Mesenchymal stem cell (in vitro differentiated cells and primary cell): ENCODE measurements around the gene ANO7. TPM values are rescaled to one million over a fixed set of nuclear protein-coding genes. Genes with fewer than 3 reads are reported as not detected.

Experiments
- DNase-seq: peaks from one replicate; pipeline ENCODE4 v3.0.0-alpha.2; 2013
- H2AFZ ChIP-seq: one replicate; pipeline ENCODE4 v1.6.1; 2013; ENCODE audit warnings: low read depth, mild to moderate bottlenecking, control low read depth, inconsistent platforms, low read length, moderate library complexity
- H2AK5ac ChIP-seq: 2 replicates; pipeline ENCODE4 v1.6.1; 2013; ENCODE audit warnings: low read length, moderate library complexity, mild to moderate bottlenecking, inconsistent platforms; ENCODE audit not compliant: severe bottlenecking
- H2BK120ac ChIP-seq: one replicate; pipeline ENCODE4 v1.6.1; 2013; ENCODE audit warnings: low read depth, mild to moderate bottlenecking, inconsistent platforms, low read length, moderate library complexity
- H2BK12ac ChIP-seq, 2 experiments: one replicate each; pipeline ENCODE4 v1.6.1; 2013; ENCODE audit warnings: inconsistent platforms in 2 of 2, low read length in 2 of 2, mild to moderate bottlenecking in 2 of 2, moderate library complexity in 2 of 2, control low read depth in 1 of 2
- H2BK15ac ChIP-seq: one replicate; pipeline ENCODE4 v1.6.1; 2013; ENCODE audit warnings: mild to moderate bottlenecking, low read depth, inconsistent platforms; ENCODE audit not compliant: poor library complexity, severe bottlenecking
- H2BK5ac ChIP-seq: 2 replicates; pipeline ENCODE4 v1.6.1; 2013; ENCODE audit warnings: low read depth, mild to moderate bottlenecking, low read length, control low read depth, inconsistent platforms; ENCODE audit not compliant: poor library complexity, severe bottlenecking
- H3K14ac ChIP-seq, 2 experiments: one replicate each; pipeline ENCODE4 v1.6.1; 2013; ENCODE audit warnings: inconsistent platforms in 2 of 2, low read length in 2 of 2, control low read depth in 1 of 2, mild to moderate bottlenecking in 1 of 2, moderate library complexity in 1 of 2
- H3K18ac ChIP-seq, 2 experiments: one replicate each; pipeline ENCODE4 v1.6.1; 2013; ENCODE audit warnings: inconsistent platforms in 2 of 2, low read length in 2 of 2, control low read depth in 1 of 2, low read depth in 1 of 2, mild to moderate bottlenecking in 1 of 2
- H3K23ac ChIP-seq, 2 experiments: one replicate each; pipeline ENCODE4 v1.6.1; 2013; ENCODE audit warnings: inconsistent platforms in 2 of 2, low read length in 2 of 2, mild to moderate bottlenecking in 2 of 2, moderate library complexity in 2 of 2, control low read depth in 1 of 2
- H3K27ac ChIP-seq: 2 replicates; pipeline ENCODE4 v1.5.1; 2013; ENCODE audit warnings: mild to moderate bottlenecking, moderate library complexity, low read length, control low read depth, inconsistent platforms; ENCODE audit not compliant: poor library complexity, severe bottlenecking
- H3K27me3 ChIP-seq, 2 experiments: 2 replicates each; pipeline versions ENCODE4 v1.6.1 to v1.7.0; 2013; ENCODE audit warnings: low read length in 2 of 2, mild to moderate bottlenecking in 2 of 2, moderate library complexity in 2 of 2, control low read depth in 1 of 2, inconsistent platforms in 1 of 2; ENCODE audit not compliant: control insufficient read depth in 1 of 2, insufficient read depth in 1 of 2
- H3K36me3 ChIP-seq, 2 experiments: 2 replicates each; pipeline versions ENCODE4 v1.6.1 to v1.7.0; 2013; ENCODE audit warnings: low read length in 2 of 2, control low read depth in 1 of 2, inconsistent platforms in 1 of 2, low read depth in 1 of 2, mild to moderate bottlenecking in 1 of 2; ENCODE audit not compliant: insufficient read depth in 2 of 2, control insufficient read depth in 1 of 2
- H3K4ac ChIP-seq, 2 experiments: one replicate each; pipeline ENCODE4 v1.6.1; 2013; ENCODE audit warnings: inconsistent platforms in 2 of 2, low read length in 2 of 2, mild to moderate bottlenecking in 2 of 2, moderate library complexity in 2 of 2, control low read depth in 1 of 2, low read depth in 1 of 2
- H3K4me1 ChIP-seq: 2 replicates; pipeline ENCODE4 v1.6.1; 2013; ENCODE audit warnings: low read depth, low read length, control low read depth; ENCODE audit not compliant: control insufficient read depth, insufficient read depth
- H3K4me2 ChIP-seq: 2 replicates; pipeline ENCODE4 v1.6.1; 2013; ENCODE audit warnings: low read length, mild to moderate bottlenecking, inconsistent platforms; ENCODE audit not compliant: poor library complexity, severe bottlenecking
- H3K4me3 ChIP-seq, 2 experiments: 2 replicates each; pipeline versions ENCODE4 v1.5.1 to v1.7.0; 2013; ENCODE audit warnings: low read length in 2 of 2, mild to moderate bottlenecking in 2 of 2, control low read depth in 1 of 2, low read depth in 1 of 2; ENCODE audit not compliant: insufficient read depth in 1 of 2
- H3K79me1 ChIP-seq: replicated peaks from 2 replicates; pipeline ENCODE4 v1.6.1; 2013; ENCODE audit warnings: mild to moderate bottlenecking, control low read depth, low read length, inconsistent platforms; ENCODE audit not compliant: poor library complexity, severe bottlenecking
- H3K9ac ChIP-seq: 2 replicates; pipeline ENCODE4 v1.7.0; 2013; ENCODE audit warnings: mild to moderate bottlenecking, low read length, moderate library complexity
- H3K9me3 ChIP-seq: 2 replicates; pipeline ENCODE4 v1.7.0; 2013; ENCODE audit warnings: mild to moderate bottlenecking, low read length; ENCODE audit not compliant: control insufficient read depth
- H4K8ac ChIP-seq: one replicate; pipeline ENCODE4 v1.6.1; 2013; ENCODE audit warnings: inconsistent platforms, mild to moderate bottlenecking, low read length, moderate library complexity
- H4K91ac ChIP-seq: one replicate; pipeline ENCODE4 v1.6.1; 2013; ENCODE audit warnings: mild to moderate bottlenecking, low read length, inconsistent platforms
- WGBS: methylation state at CpG from one replicate; pipeline ENCODE4 v1.1.7; 2013; ENCODE audit warnings: mixed read lengths; 5-methylcytosine and 5-hydroxymethylcytosine counted together
- polyA plus RNA-seq, 2 experiments: library from polyadenylated mRNA; stranded (reverse); fragments of 200-250 nt; gene quantifications; one replicate each; pipeline ENCODE4 v1.2.3, GENCODE V29; 2013

The ANO7 gene, protein sequence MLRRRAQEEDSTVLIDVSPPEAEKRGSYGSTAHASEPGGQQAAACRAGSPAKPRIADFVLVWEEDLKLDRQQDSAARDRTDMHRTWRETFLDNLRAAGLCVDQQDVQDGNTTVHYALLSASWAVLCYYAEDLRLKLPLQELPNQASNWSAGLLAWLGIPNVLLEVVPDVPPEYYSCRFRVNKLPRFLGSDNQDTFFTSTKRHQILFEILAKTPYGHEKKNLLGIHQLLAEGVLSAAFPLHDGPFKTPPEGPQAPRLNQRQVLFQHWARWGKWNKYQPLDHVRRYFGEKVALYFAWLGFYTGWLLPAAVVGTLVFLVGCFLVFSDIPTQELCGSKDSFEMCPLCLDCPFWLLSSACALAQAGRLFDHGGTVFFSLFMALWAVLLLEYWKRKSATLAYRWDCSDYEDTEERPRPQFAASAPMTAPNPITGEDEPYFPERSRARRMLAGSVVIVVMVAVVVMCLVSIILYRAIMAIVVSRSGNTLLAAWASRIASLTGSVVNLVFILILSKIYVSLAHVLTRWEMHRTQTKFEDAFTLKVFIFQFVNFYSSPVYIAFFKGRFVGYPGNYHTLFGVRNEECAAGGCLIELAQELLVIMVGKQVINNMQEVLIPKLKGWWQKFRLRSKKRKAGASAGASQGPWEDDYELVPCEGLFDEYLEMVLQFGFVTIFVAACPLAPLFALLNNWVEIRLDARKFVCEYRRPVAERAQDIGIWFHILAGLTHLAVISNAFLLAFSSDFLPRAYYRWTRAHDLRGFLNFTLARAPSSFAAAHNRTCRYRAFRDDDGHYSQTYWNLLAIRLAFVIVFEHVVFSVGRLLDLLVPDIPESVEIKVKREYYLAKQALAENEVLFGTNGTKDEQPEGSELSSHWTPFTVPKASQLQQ
- polyA plus RNA-seq (2013, experiment 1 of 2), result 1.5 TPM
- 1.4 TPM for polyA plus RNA-seq (2013, experiment 2 of 2)

GRCh38 chr2:241188361-241189092, at the start of gene ANO7:
Gene ANO7, plus strand, starts transcription at chr2:241188677. Its CDS starts 1,387 bp downstream, at chr2:241190064.
- H3K14ac ChIP-seq, result peak within 1 kb of the TSS in 1 of 2 experiments; percentile 20

GRCh38 chr2:241139531-241140444, 48.7 kb upstream of the ANO7 start:
- no peak overlapping the region for H4K8ac ChIP-seq
- H2AFZ ChIP-seq, result no peak overlapping the region
- H3K4me1 ChIP-seq, result no peaks in the 10 kb centered on the region
- H3K14ac ChIP-seq, result no peak overlapping the region
- no peak overlapping the region for H3K4ac ChIP-seq
- no peaks in the 10 kb centered on the region for H3K9me3 ChIP-seq
- no peak overlapping the region for H2AK5ac ChIP-seq
- no peak for DNase-seq
- H3K36me3 ChIP-seq, result peaks cover 22 to 31% of the 10 kb centered on the region in 2 experiments
- no peak overlapping the region for H3K23ac ChIP-seq
- H4K91ac ChIP-seq, result no peak overlapping the region
- no peak overlapping the region for H2BK12ac ChIP-seq
- no peak overlapping the region for H3K4me2 ChIP-seq
- H2BK15ac ChIP-seq, result no peak overlapping the region
- no peak overlapping the region for H3K9ac ChIP-seq
- no peak overlapping the region for H3K18ac ChIP-seq
- peaks cover 7% of the 10 kb centered on the region for H3K79me1 ChIP-seq
- H3K27me3 ChIP-seq, result no peaks in the 10 kb centered on the region
- H3K4me3 ChIP-seq, result no peak overlapping the region
- 95% methylated on average over 24 of the region's 24 CpGs for WGBS
- no peak overlapping the region for H2BK120ac ChIP-seq
- no peak overlapping the region for H2BK5ac ChIP-seq
- no peak overlapping the region for H3K27ac ChIP-seq

More at GRCh38 chr2:241188361-241189092, at the start of gene ANO7:
- Histone ChIP-seq H2BK12ac (no peak within 1 kb of the TSS), H2BK5ac (no peak within 1 kb of the TSS), H3K36me3 (peaks cover 0 to 3% of the 10 kb centered on the region in 2 experiments), H3K4me1 (peaks cover 3% of the 10 kb centered on the region), H2AFZ (no peak within 1 kb of the TSS), H3K23ac (no peak within 1 kb of the TSS), H3K27ac (no peak within 1 kb of the TSS), H3K4me2 (no peak within 1 kb of the TSS), H2AK5ac (no peak within 1 kb of the TSS), H3K27me3 (peaks cover 7 to 30% of the 10 kb centered on the region in 2 experiments), H3K18ac (no peak within 1 kb of the TSS), H2BK120ac (no peak within 1 kb of the TSS), H3K79me1 (no peaks in the 10 kb centered on the region), H3K9ac (no peak within 1 kb of the TSS), H3K9me3 (no peaks in the 10 kb centered on the region), H3K4ac (no peak within 1 kb of the TSS), H4K91ac (peak within 1 kb of the TSS; percentile 41), H2BK15ac (no peak within 1 kb of the TSS), H4K8ac (no peak within 1 kb of the TSS), H3K4me3 (no peak within 1 kb of the TSS)
- no peak for DNase-seq
- 74% methylated on average over 21 of the region's 21 CpGs for WGBS

DNA sequence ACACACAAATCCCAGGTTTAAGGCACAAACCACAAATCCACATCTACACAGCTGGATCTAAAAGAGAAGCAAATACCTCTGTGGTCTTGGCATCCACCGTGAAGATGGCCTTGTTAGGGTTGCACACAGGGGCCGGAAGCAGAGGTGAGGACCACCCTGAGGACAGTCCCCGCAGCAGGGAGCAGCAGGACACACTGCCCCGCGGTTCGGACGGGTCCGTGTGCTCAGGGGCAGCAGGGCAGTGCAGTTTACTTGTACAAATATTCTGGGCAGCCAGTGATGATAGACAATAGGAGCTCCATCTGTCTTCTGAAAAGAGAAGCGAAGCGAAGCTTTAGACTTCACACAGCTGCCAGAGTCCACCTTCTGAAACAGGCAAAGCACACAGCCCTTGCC, 48.0 kb upstream of the ANO7 start:
- Histone ChIP-seq H4K8ac (no peak overlapping the region), H3K4me1 (no peaks in the 10 kb centered on the region), H3K27me3 (no peaks in the 10 kb centered on the region), H2BK12ac (no peak overlapping the region), H2AK5ac (no peak overlapping the region), H3K79me1 (peaks cover 7% of the 10 kb centered on the region), H2AFZ (no peak overlapping the region), H3K36me3 (peaks cover 20 to 28% of the 10 kb centered on the region in 2 experiments), H2BK5ac (no peak overlapping the region), H3K14ac (no peak overlapping the region), H3K9me3 (no peaks in the 10 kb centered on the region), H4K91ac (no peak overlapping the region), H3K4me2 (no peak overlapping the region), H3K27ac (no peak overlapping the region), H3K9ac (no peak overlapping the region), H3K4me3 (no peak overlapping the region), H2BK120ac (no peak overlapping the region), H3K18ac (no peak overlapping the region), H3K4ac (no peak overlapping the region), H2BK15ac (no peak overlapping the region), H3K23ac (no peak overlapping the region)
- 96% methylated on average over 10 of the region's 10 CpGs for WGBS
- no peak for DNase-seq
